GM12878 (cell line): ENCODE measurements around the gene ICAM2. TPM values are rescaled to one million over a fixed set of nuclear protein-coding genes. Genes with fewer than 3 reads are reported as not detected.

Source experiments
- ATAC-seq: fragments of 200-7000 bp; cut with Tn5 transposase; 3 replicates; pipeline ENCODE4 v1.9.1; 2020; ENCODE audit warnings: mild to moderate bottlenecking, moderate library complexity
- BruUV-seq: library from RNA; stranded (reverse); fragments of 400-500 nt; replicated peaks from 2 replicates; lab custom pipeline; 2021; lab: Mats Ljungman, UMichigan
- CTCF ChIA-PET: fragments of 300-600 bp; sonication (Branson Sonifier 250); formaldehyde crosslinking; extraction: SDS; loops from one replicate; lab custom pipeline; 2021; ENCODE audit warnings: inconsistent platforms; lab: Yijun Ruan, JAX
- POLR2A ChIA-PET: fragments of 350-600 bp; formaldehyde crosslinking; extraction: SDS; loops from one replicate; lab custom pipeline; 2021; ENCODE audit warnings: inconsistent platforms; lab: Charles Lee
- RAD21 ChIA-PET: fragments of 300-600 bp; sonication (Branson Sonifier 250); formaldehyde crosslinking; loops from one replicate; lab custom pipeline; 2023; ENCODE audit warnings: antibody characterized with exemption; ENCODE audit not compliant: unreplicated experiment; lab: Charles Lee
- SMC1A ChIA-PET: fragments of 300-600 bp; sonication (Branson Sonifier 250); formaldehyde crosslinking; loops from one replicate; lab custom pipeline; 2023; ENCODE audit not compliant: unreplicated experiment, uncharacterized antibody; lab: Charles Lee
- DNase-seq: peaks from one replicate; pipeline ENCODE4 v3.0.0-alpha.2; 2011; ENCODE audit warnings: low read depth, low spot score
- FAIRE-seq: peaks from 3 replicates; lab custom pipeline; 2011; peaks lifted over from hg19 to GRCh38; lab: Jason Lieb, UNC
- H2AFZ ChIP-seq: 2 replicates; pipeline ENCODE4 v1.6.0; 2011; ENCODE audit warnings: low read depth, low read length, control low read depth; ENCODE audit not compliant: control insufficient read depth
- H3K27ac ChIP-seq: 2 replicates; pipeline ENCODE4 v1.5.1; 2011; ENCODE audit warnings: control low read depth; ENCODE audit not compliant: control insufficient read depth, insufficient read depth
- H3K27me3 ChIP-seq, 2 experiments: replicated peaks in 1 of 2; 2 replicates each; pipeline versions ENCODE4 v1.6.0 to v1.6.1; 2011; ENCODE audit warnings: low read length in 1 of 2; ENCODE audit not compliant: control insufficient read depth in 2 of 2, insufficient read depth in 2 of 2
- H3K36me3 ChIP-seq, 2 experiments: 2 replicates each; pipeline ENCODE4 v1.5.1; 2011; ENCODE audit warnings: low read length in 1 of 2; ENCODE audit not compliant: control insufficient read depth in 2 of 2, insufficient read depth in 2 of 2
- H3K4me1 ChIP-seq: 2 replicates; pipeline ENCODE4 v1.6.1; 2011; ENCODE audit warnings: mild to moderate bottlenecking, low read length, moderate library complexity, mixed read lengths; ENCODE audit not compliant: control insufficient read depth, insufficient read depth
- H3K4me2 ChIP-seq: 2 replicates; pipeline ENCODE4 v1.6.0; 2011; ENCODE audit warnings: control low read depth; ENCODE audit not compliant: control insufficient read depth, insufficient read depth
- H3K4me3 ChIP-seq: fragments of 200-600 bp; sonication (generic); 2 replicates; pipeline ENCODE4 v1.5.1; 2016
- H3K79me2 ChIP-seq: 2 replicates; pipeline ENCODE4 v1.6.0; 2011; ENCODE audit warnings: low read length; ENCODE audit not compliant: control insufficient read depth, insufficient read depth
- H3K9ac ChIP-seq: 2 replicates; pipeline ENCODE4 v1.8.0; 2011; ENCODE audit warnings: low read length, control low read depth, mixed read lengths; ENCODE audit not compliant: control insufficient read depth, insufficient read depth
- H3K9me3 ChIP-seq: replicated peaks from 3 replicates; pipeline ENCODE4 v1.5.1; 2011; ENCODE audit warnings: mild to moderate bottlenecking, low read length; ENCODE audit not compliant: control insufficient read depth, insufficient read depth
- H4K20me1 ChIP-seq: 2 replicates; pipeline ENCODE4 v1.6.0; 2011; ENCODE audit not compliant: control insufficient read depth, insufficient read depth
- BCL3 ChIP-seq: IDR thresholded peaks from 2 replicates; pipeline ENCODE4 v1.6.1; 2011; ENCODE audit warnings: borderline replicate concordance, low read depth, mild to moderate bottlenecking, moderate library complexity, low read length; ENCODE audit not compliant: insufficient read depth, poor library complexity, severe bottlenecking
- CHD2 ChIP-seq: IDR thresholded peaks from 2 replicates; pipeline ENCODE4 v1.6.1; 2011; ENCODE audit warnings: low read depth, low read length, improper control_type of control experiment, borderline replicate concordance
- CTCF ChIP-seq, 3 experiments: IDR thresholded peaks in 2 of 3; conservative IDR thresholded peaks in 1 of 3; 2 replicates each; pipeline ENCODE4 v1.5.1; 2011; ENCODE audit warnings: low read depth in 3 of 3, low read length in 3 of 3, mild to moderate bottlenecking in 3 of 3, control low read depth in 2 of 3, moderate library complexity in 2 of 3, inconsistent platforms in 1 of 3, mixed read lengths in 1 of 3; ENCODE audit not compliant: control insufficient read depth in 2 of 3, insufficient read depth in 1 of 3; ENCODE audit errors: extremely low read depth in 1 of 3
- FOS ChIP-seq: IDR thresholded peaks from 3 replicates; pipeline ENCODE4 v1.6.1; 2011; ENCODE audit warnings: borderline replicate concordance; ENCODE audit not compliant: insufficient read length; ENCODE audit errors: extremely low read depth
- IRF3 ChIP-seq: fragments of 450-650 bp; IDR thresholded peaks from 2 replicates; pipeline ENCODE4 v1.6.1; 2014; ENCODE audit warnings: mild to moderate bottlenecking
- MTA3 ChIP-seq: IDR thresholded peaks from 2 replicates; pipeline ENCODE4 v1.6.1; 2012; ENCODE audit warnings: low read length, inconsistent platforms, borderline replicate concordance
- NFIC ChIP-seq: IDR thresholded peaks from 2 replicates; pipeline ENCODE4 v1.6.1; 2012; ENCODE audit warnings: low read depth, mild to moderate bottlenecking, inconsistent platforms, low read length, moderate library complexity
- SIX5 ChIP-seq: IDR thresholded peaks from 2 replicates; pipeline ENCODE4 v1.6.1; 2011; ENCODE audit warnings: mild to moderate bottlenecking, low read depth, low read length, moderate library complexity; ENCODE audit not compliant: severe bottlenecking
- WGBS: methylation state at CpG from one replicate; pipeline ENCODE4 v1.1.6; 2016; ENCODE audit warnings: low lambda C conversion rate; ENCODE audit not compliant: insufficient replicate concordance, insufficient coverage; ENCODE audit errors: missing lambda C conversion rate; 5-methylcytosine and 5-hydroxymethylcytosine counted together
- in situ Hi-C: fragments of 300-500 bp; cut with MboI; formaldehyde crosslinking; loops from 9 replicates; pipeline ENCODE4 v1.14.3; 2018; ENCODE audit warnings: mixed read lengths
- intact Hi-C: fragments of 100-400 bp; cut with micrococcal nuclease; formaldehyde crosslinking; loops from one replicate; pipeline ENCODE4 v1.14.2; 2022; ENCODE audit not compliant: unreplicated experiment
- polyA plus RNA-seq, 11 experiments: library from polyadenylated mRNA; depleted of rRNA in 4 of 11; unstranded in 6 of 11; stranded (reverse) in 5 of 11; fragments of >200 nt; fragmentation: Nextera tagmentation in 4 of 11; fragmentation: Illumina TruSeq in 1 of 11; extraction: Ambion mirVana in 4 of 11; extraction: Trizol in 1 of 11; gene quantifications; 1 replicate in 1 of 11; 2 replicates in 10 of 11; pipeline versions ENCODE4 v1.2.1 to v1.2.3, GENCODE V29; 2011 to 2016; ENCODE audit warnings: inconsistent platforms in 2 of 11, missing spikeins in 2 of 11, low read depth in 1 of 11
- total RNA-seq, 4 experiments: library from RNA; depleted of rRNA in 3 of 4; stranded (reverse); fragments of >200 nt in 3 of 4; fragmentation: Illumina TruSeq in 1 of 4; extraction: Trizol in 1 of 4; gene quantifications; 2 replicates each; pipeline versions ENCODE4 v1.2.1 to v1.2.3, GENCODE V29; 2013 to 2021

Gene ICAM2
- total and polyA plus RNA-seq, 10 of the 15 experiments (the other 5 are each of a cell fraction or from before 2014, with no cell fraction given): 23.6 to 108 (median 58.1) TPM

GRCh38 chr17:63974594-63975192 lies 45.7 kb downstream of the ICAM2 start (continued):
- TF ChIP-seq IRF3: no peak
- TF ChIP-seq FOS: no peak
- TF ChIP-seq CTCF (IDR thresholded peaks at IDR 0.05 in 2 of 3, conservative IDR thresholded peaks at IDR 0.05 in 1 of 3; ENCODE audit: control insufficient read depth in 2 of 3, extremely low read depth in 1 of 3, insufficient read depth in 1 of 3, low read depth in 3 of 3, low read length in 3 of 3): no peak
- TF ChIP-seq NFIC: no peak
- no peak for TF ChIP-seq SIX5

DNA sequence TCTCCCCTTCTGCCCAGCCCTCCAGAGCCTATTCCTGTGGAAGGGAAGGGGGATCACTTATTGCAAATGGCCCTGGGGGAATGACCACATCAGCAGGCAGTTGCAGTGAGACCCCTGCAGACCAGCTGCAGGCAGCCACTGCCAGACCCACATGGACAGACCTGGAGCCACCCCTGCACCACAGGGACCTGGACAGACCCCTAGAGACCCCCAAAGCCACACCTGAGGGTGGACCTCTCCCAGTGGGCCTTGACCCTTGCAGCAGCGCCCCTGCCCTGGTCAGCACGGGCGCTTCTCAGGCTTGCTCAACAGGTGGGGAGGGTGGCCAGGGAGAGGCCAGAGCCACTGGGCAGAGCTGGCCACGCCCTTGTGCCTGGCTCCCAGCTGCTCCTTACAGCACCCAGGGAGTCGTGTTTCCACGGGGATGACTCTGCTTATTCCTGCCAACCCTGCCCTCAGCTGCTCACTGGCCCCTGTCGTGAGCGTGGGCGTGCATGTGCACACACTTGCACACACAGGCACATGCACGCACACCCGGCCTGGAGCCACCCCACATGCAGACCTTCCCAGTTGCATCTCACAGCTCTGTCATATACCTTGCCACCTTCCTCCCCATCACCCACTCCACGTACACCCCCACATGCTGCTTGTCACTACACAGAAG lies 46.4 kb downstream of the ICAM2 start:
- H2AFZ ChIP-seq: no peak overlapping the region
- ATAC-seq: no peak
- intact Hi-C loops: no loop called here

More for the DNA sequence above, 46.4 kb downstream of the ICAM2 start:
- POLR2A ChIA-PET: no interaction called here
- no TSS peak for BruUV-seq
- H3K27me3 ChIP-seq: peaks cover 0 to 2% of the 10 kb centered on the region in 2 experiments; a peak in 1 of 4 replicates
- TF ChIP-seq MTA3: no peak
- no peak for TF ChIP-seq CHD2
- TF ChIP-seq BCL3: peak; percentile 87
- no peaks in the 10 kb centered on the region for H3K9me3 ChIP-seq
- H3K27ac ChIP-seq: no peak overlapping the region
- H3K79me2 ChIP-seq: no peaks in the 10 kb centered on the region
- H3K4me1 ChIP-seq: no peaks in the 10 kb centered on the region
- CTCF ChIA-PET: interaction anchor here (1.3 to 2.1 kb wide), 3 partner anchors 23 to 85 kb away, joined by 4 to 6 read pairs (median 4); no protein-coding TSS in a partner anchor
- DNase-seq (no peak), FAIRE-seq (no peak)
- RAD21 ChIA-PET: no interaction called here
- H3K4me2 ChIP-seq: no peak overlapping the region
- H4K20me1 ChIP-seq: no peaks in the 10 kb centered on the region
- SMC1A ChIA-PET: no interaction called here
- 36% methylated on average over 12 of the region's 12 CpGs for WGBS
- H3K36me3 ChIP-seq: no peaks in the 10 kb centered on the region
- in situ Hi-C loops: no loop called here
- H3K9ac ChIP-seq: no peak overlapping the region
- H3K4me3 ChIP-seq: no peak overlapping the region
